ENCODE measurements around the gene INSYN2B. TPM values are rescaled to one million over a fixed set of nuclear protein-coding genes. Genes with fewer than 3 reads are reported as not detected.

INSYN2B gene
- total and polyA plus RNA-seq, 2 of the 8 experiments (the other 6 are each of a cell fraction or from before 2014, with no cell fraction given), result not detected

GRCh38 chr5:169922474-169922873, 57.8 kb downstream of the INSYN2B start:
- no peak overlapping the region for H2BK12ac ChIP-seq (ENCODE audit: low read depth, low read length)
- no peaks in the 10 kb centered on the region for H3K27me3 ChIP-seq (replicated peaks in 1 of 4; ENCODE audit: control insufficient read depth in 3 of 4, extremely low read depth in 1 of 4, insufficient read depth in 3 of 4, low read length in 3 of 4)
- H3K9ac ChIP-seq (replicated peaks in 1 of 4; ENCODE audit: extremely low read depth in 1 of 4, low read depth in 3 of 4, low read length in 3 of 4), result no peak overlapping the region
- CTCF ChIA-PET (ENCODE audit: partially characterized antibody), result interaction anchor here (1.0 to 1.1 kb wide), 3 partner anchors 9 to 58 kb away, joined by 3 to 8 read pairs (median 4); partner anchors contain the start of gene INSYN2B
- H2BK120ac ChIP-seq (replicated peaks; ENCODE audit: low read depth, low read length), result no peak overlapping the region
- H3K23me2 ChIP-seq (ENCODE audit: low read depth, low read length), result no peaks in the 10 kb centered on the region
- H3K4me1 ChIP-seq (replicated peaks in 1 of 4; ENCODE audit: control insufficient read depth in 3 of 4, insufficient read depth in 4 of 4, low read length in 3 of 4), result no peaks in the 10 kb centered on the region
- no peak overlapping the region for H4K8ac ChIP-seq (ENCODE audit: extremely low read depth, insufficient read depth, low read length)
- H4K20me1 ChIP-seq (replicated peaks in 1 of 2; ENCODE audit: control insufficient read depth in 1 of 2, insufficient read depth in 2 of 2, low read length in 2 of 2), result no peaks in the 10 kb centered on the region
- no peak overlapping the region for H3K23ac ChIP-seq (ENCODE audit: insufficient read length)
- no peak overlapping the region for H3K4me3 ChIP-seq (ENCODE audit: extremely low read depth in 1 of 4, insufficient read depth in 2 of 4, low read depth in 3 of 4, low read length in 4 of 4)
- WGBS, 2 experiments (ENCODE audit: extremely low coverage in 1 of 2, insufficient coverage in 1 of 2, insufficient read length in 1 of 2, insufficient replicate concordance in 2 of 2, low coverage in 1 of 2, low lambda C conversion rate in 2 of 2, missing lambda C conversion rate in 1 of 2), result 67% methylated on average over 1 of the region's 1 CpG; no CpG with 5 or more reads in 1 of the 2 experiments
- H2AFZ ChIP-seq (ENCODE audit: low read length), result no peak overlapping the region
- POLR2A ChIA-PET (ENCODE audit: partially characterized antibody), result no interaction called here
- H3K18ac ChIP-seq (ENCODE audit: extremely low read depth, low read length), result no peak overlapping the region
- DNase-seq (ENCODE audit: low read depth in 1 of 2, low spot score in 2 of 2) (no peak), FAIRE-seq (no peak)
- no peak overlapping the region for H2BK20ac ChIP-seq (ENCODE audit: low read length)
- no peak overlapping the region for H4K91ac ChIP-seq (replicated peaks; ENCODE audit: insufficient read length, low read length)
- TF ChIP-seq JUND (IDR thresholded peaks at IDR 0.05; ENCODE audit: low read length), result no peak
- TF ChIP-seq KDM1A (IDR thresholded peaks at IDR 0.05; ENCODE audit: borderline replicate concordance, low read length), result 0 out of 2 replicates have a peak, but pooled peaks have one; percentile 23
- TF ChIP-seq SP1 (IDR thresholded peaks at IDR 0.05; ENCODE audit: low read depth, low read length), result no peak
- no peak for TF ChIP-seq ASH2L (IDR thresholded peaks at IDR 0.05; ENCODE audit: low read length)
- no peak for TF ChIP-seq E2F6 (IDR thresholded peaks at IDR 0.05)
- no peak for TF ChIP-seq EP300 (IDR thresholded peaks at IDR 0.05; ENCODE audit: borderline replicate concordance in 1 of 2, low read depth in 2 of 2, low read length in 2 of 2)
- H4K5ac ChIP-seq (ENCODE audit: insufficient read length, low read depth, low read length), result no peak overlapping the region
- no peak overlapping the region for H3K27ac ChIP-seq (ENCODE audit: low read depth, low read length)
- H3K79me1 ChIP-seq (ENCODE audit: low read depth, low read length), result no peaks in the 10 kb centered on the region
- no peaks in the 10 kb centered on the region for H3K79me2 ChIP-seq (ENCODE audit: control insufficient read depth in 1 of 2, insufficient read depth in 2 of 2, low read length in 2 of 2)
- H3K56ac ChIP-seq (replicated peaks; ENCODE audit: insufficient read length, low read depth, low read length), result no peak overlapping the region
- H2BK15ac ChIP-seq (ENCODE audit: low read length), result no peak overlapping the region
- H3K4me2 ChIP-seq (ENCODE audit: insufficient read depth in 1 of 2, low read depth in 2 of 2, low read length in 2 of 2), result no peak overlapping the region
- no peak overlapping the region for H2BK5ac ChIP-seq (ENCODE audit: low read depth, low read length)
- H3K14ac ChIP-seq (ENCODE audit: insufficient read length), result no peak overlapping the region
- no peak overlapping the region for H3K4ac ChIP-seq (replicated peaks; ENCODE audit: insufficient read length, low read depth, low read length)
- H3K36me3 ChIP-seq (ENCODE audit: control insufficient read depth in 2 of 4, insufficient read depth in 4 of 4, low read length in 3 of 4), result no peaks in the 10 kb centered on the region
- H2AK5ac ChIP-seq (ENCODE audit: low read depth, low read length), result no peak overlapping the region
- no peaks in the 10 kb centered on the region for H3K9me3 ChIP-seq (ENCODE audit: insufficient read depth in 2 of 2, low read depth in 1 of 2, low read length in 1 of 2)
